Right cardiac atrium (tissue), 5 donors: Measurements from ENCODE around the gene NEGR1. TPM values are rescaled to one million over a fixed set of nuclear protein-coding genes. Genes with fewer than 3 reads are reported as not detected.

Experiments
- ATAC-seq, 2 donors: fragments of 200-7000 bp; cut with Tn5 transposase; one replicate each; pipeline versions ENCODE4 v1.8.0 to v1.9.1; 2020; ENCODE audit warnings: moderate library complexity in 2 of 2, mild to moderate bottlenecking in 1 of 2
- DNase-seq, 3 donors: peaks; one replicate each; pipeline ENCODE4 v3.0.0-alpha.2; 2020
- H3K27ac ChIP-seq: one replicate; pipeline ENCODE4 v1.5.1; 2013; ENCODE audit warnings: mild to moderate bottlenecking, low read length, control low read depth, moderate library complexity
- H3K27me3 ChIP-seq: one replicate; pipeline ENCODE4 v1.6.1; 2013; ENCODE audit not compliant: control insufficient read depth, insufficient read depth
- H3K4me1 ChIP-seq: one replicate; pipeline ENCODE4 v1.6.1; 2013; ENCODE audit warnings: low read length; ENCODE audit not compliant: control insufficient read depth, insufficient read depth
- H3K4me3 ChIP-seq: one replicate; pipeline ENCODE4 v1.5.1; 2013; ENCODE audit warnings: low read length, control low read depth
- H3K9me3 ChIP-seq: one replicate; pipeline ENCODE4 v1.6.1; 2013; ENCODE audit warnings: low read length; ENCODE audit not compliant: control insufficient read depth
- WGBS: extraction: QIAGEN DNeasy Blood & Tissue Kit; methylation state at CpG from one replicate; pipeline ENCODE4 v1.1.7; 2013; 5-methylcytosine and 5-hydroxymethylcytosine counted together
- intact Hi-C, 4 donors: fragments of 100-400 bp; cut with DNase I; formaldehyde crosslinking; loops; one replicate each; pipeline versions ENCODE4 v1.11.0 to v1.14.0; 2022 to 2023
- polyA plus RNA-seq: library from polyadenylated mRNA; stranded (reverse); fragments of 200-250 nt; gene quantifications from one replicate; pipeline ENCODE4 v1.2.3, GENCODE V29; 2013
- total RNA-seq, 4 donors: library from RNA; stranded (reverse); fragmentation: NEBNext Ultra II Directional; extraction: Animal tissue kit (Norgen Biotek cat#: 25700); gene quantifications; one replicate each; pipeline ENCODE4 v1.2.1, GENCODE V29; 2021
- donor health status: healthy with polysubstance abuse.
- donor health status: DM: no; HTN: yes; CAD: no.
- donor health status: DM: no; HTN: no; CAD: no.
- donor health status: DM: no; HTN: yes; CAD: no; lungs with severe emphysema.
- donor health status: DM: yes; HTN: yes; CAD: no.

The NEGR1 gene
- total and polyA plus RNA-seq, 5 donors = 9.1 to 26.1 (median 24.2) TPM

DNA sequence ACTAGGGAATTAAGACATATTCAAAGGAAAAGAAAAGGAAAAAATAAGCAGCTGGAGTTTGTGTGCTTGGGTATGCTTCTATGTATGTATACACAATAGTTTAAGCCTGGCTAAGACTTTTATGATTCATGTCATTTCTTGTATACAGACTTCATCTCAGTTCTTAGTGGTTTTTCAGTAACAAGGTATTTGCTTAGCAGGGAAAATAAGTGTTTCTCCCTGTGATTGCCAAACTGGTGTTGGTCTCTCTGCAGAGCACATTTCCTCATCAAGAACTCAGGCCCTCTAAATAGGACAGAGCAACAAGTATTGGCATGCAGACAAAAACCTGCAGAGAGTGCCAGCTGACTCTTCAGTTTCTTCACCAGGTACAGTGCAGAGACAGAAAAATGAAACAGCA is 717.1 kb downstream of the NEGR1 start:
- ATAC-seq = peak in 1 of 2 donors; percentile 54
- Histone ChIP-seq H3K27ac (no peak overlapping the region), H3K27me3 (no peaks in the 10 kb centered on the region), H3K4me3 (no peak overlapping the region), H3K4me1 (no peaks in the 10 kb centered on the region), H3K9me3 (no peaks in the 10 kb centered on the region)
- peak in 1 of 3 donors; percentile 21 for DNase-seq
- intact Hi-C loops = no loop called here

GRCh38 chr1:71562298-71562697 is 720.0 kb downstream of the NEGR1 start:
- H3K9me3 ChIP-seq = no peaks in the 10 kb centered on the region
- DNase-seq (no peak), ATAC-seq (no peak)
- no peak overlapping the region for H3K4me3 ChIP-seq
- no peaks in the 10 kb centered on the region for H3K27me3 ChIP-seq
- 0% methylated on average over 1 of the region's 1 CpG for WGBS
- no peaks in the 10 kb centered on the region for H3K4me1 ChIP-seq
- no peak overlapping the region for H3K27ac ChIP-seq
- intact Hi-C loops = no loop called here

- ATAC-seq = peak in 1 of 2 donors; percentile 43
- Histone ChIP-seq H3K4me1 (no peaks in the 10 kb centered on the region), H3K27me3 (no peaks in the 10 kb centered on the region), H3K9me3 (no peaks in the 10 kb centered on the region), H3K4me3 (no peak overlapping the region), H3K27ac (no peak overlapping the region)
- intact Hi-C loops = no loop called here
- WGBS = 18% methylated on average over 2 of the region's 2 CpGs
- no peak for DNase-seq
These were observed 720.6 kb downstream of the NEGR1 start for GRCh38 chr1:71561729-71562128.

DNA sequence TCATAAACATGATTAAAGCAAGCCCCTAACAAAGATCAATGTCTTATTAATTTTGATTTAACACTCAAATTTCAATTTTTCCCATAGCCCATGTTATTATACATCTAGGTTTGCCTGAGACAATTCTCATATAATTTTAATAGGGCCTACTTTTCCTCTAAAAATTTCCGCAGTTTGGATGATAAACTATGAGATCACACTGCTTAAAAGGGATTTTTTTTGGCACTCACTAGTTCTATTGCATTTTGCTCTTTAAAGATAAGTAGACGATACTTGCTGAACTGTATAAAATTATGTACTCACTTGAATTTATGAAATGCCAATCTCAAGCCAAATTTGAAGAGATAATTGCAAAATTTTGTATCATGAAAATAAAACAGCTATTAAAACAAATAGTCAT is 721.1 kb downstream of the NEGR1 start:
- H3K27ac ChIP-seq = no peak overlapping the region

DNA sequence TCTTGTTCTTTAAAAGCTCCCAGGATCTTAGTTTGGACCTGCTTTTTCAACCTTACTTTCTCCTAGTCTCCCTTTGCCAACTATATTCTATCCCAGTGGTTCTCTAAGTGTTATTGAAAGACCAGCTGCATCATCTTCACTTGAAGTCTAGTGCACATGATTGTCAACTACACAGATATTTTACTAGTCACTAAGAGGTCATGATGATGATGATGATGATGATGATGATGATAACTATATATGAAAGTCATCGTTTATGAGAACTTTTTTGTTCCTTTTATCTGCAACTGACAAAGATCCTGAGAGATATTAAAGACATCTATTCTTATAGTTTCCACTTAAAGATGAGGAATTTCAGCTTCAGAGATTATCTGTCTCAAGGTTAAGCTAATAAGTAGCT is 722.5 kb downstream of the NEGR1 start:
- WGBS = 80% methylated on average over 1 of the region's 1 CpG
- no peaks in the 10 kb centered on the region for H3K9me3 ChIP-seq
- DNase-seq (no peak), ATAC-seq (no peak)
- H3K4me1 ChIP-seq = no peaks in the 10 kb centered on the region
- H3K27me3 ChIP-seq = no peaks in the 10 kb centered on the region
- H3K27ac ChIP-seq = no peak overlapping the region
- no peak overlapping the region for H3K4me3 ChIP-seq
- intact Hi-C loops = no loop called here

More for the DNA sequence above, 721.1 kb downstream of the NEGR1 start:
- no peaks in the 10 kb centered on the region for H3K4me1 ChIP-seq
- ATAC-seq (no peak), DNase-seq (no peak)
- H3K9me3 ChIP-seq = no peaks in the 10 kb centered on the region
- intact Hi-C loops = no loop called here
- no peak overlapping the region for H3K4me3 ChIP-seq
- 30% methylated on average over 2 of the region's 2 CpGs for WGBS
- no peaks in the 10 kb centered on the region for H3K27me3 ChIP-seq

- no peak overlapping the region for H3K27ac ChIP-seq
- H3K27me3 ChIP-seq = no peaks in the 10 kb centered on the region
- H3K4me1 ChIP-seq = no peaks in the 10 kb centered on the region
- no peak for DNase-seq
- intact Hi-C loops = no loop called here
- H3K9me3 ChIP-seq = no peaks in the 10 kb centered on the region
- 24% methylated on average over 2 of the region's 2 CpGs for WGBS
- peak; percentile 47 to 74 for ATAC-seq
- no peak overlapping the region for H3K4me3 ChIP-seq
These were observed 725.2 kb downstream of the NEGR1 start for GRCh38 chr1:71557138-71557537.

- H3K9me3 ChIP-seq = no peaks in the 10 kb centered on the region
- intact Hi-C loops = no loop called here
These were observed 733.9 kb downstream of the NEGR1 start for GRCh38 chr1:71548398-71548890.

DNA sequence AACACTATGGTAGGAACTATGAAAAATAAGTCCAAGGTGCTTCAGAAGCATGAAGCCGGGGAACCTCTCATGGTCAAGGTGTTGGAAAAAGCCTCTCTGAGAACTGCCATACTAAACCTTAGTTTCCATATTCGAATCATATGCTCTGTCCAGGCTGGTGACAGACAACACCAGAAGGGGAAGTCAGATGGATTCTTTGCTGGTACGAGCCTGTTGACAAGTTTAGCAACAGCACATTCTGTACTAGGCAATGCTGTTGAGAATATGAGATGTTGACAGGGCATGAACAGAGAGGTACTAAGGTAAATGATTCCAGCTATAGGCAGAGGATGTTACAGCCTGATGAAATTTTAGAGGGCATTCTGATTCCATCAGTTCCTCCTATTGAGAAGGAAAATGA is 740.2 kb downstream of the NEGR1 start:
- Histone ChIP-seq H3K4me1 (no peaks in the 10 kb centered on the region), H3K27me3 (no peaks in the 10 kb centered on the region), H3K9me3 (no peaks in the 10 kb centered on the region), H3K4me3 (no peak overlapping the region), H3K27ac (no peak overlapping the region)
- intact Hi-C loops = no loop called here
- 70% methylated on average over 3 of the region's 3 CpGs for WGBS
- DNase-seq (no peak), ATAC-seq (no peak)

More at GRCh38 chr1:71548398-71548890, 733.9 kb downstream of the NEGR1 start:
- Histone ChIP-seq H3K27ac (no peak overlapping the region), H3K27me3 (no peaks in the 10 kb centered on the region), H3K4me3 (no peak overlapping the region), H3K4me1 (no peaks in the 10 kb centered on the region)
- DNase-seq = no peak
- ATAC-seq = no peak
- WGBS = 84% methylated on average over 7 of the region's 7 CpGs

DNA sequence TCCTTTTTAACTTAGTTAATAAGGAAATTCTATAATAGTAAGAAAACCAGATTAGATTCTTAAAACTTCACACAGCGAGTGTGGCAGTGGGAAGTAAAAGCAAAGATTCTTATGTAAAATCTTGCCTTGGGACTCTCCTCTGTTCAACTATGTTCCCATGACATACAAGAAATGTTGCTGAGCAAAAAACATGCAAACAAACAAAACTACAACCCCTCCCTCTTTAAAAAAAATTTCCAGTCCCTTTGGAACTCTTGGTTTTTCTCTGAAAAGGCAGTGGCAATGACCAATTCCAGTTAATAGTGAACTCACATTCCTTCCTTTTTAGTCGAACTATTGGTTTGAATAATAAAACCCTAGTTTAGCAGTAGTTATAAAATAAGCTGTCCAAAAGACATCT is 748.4 kb downstream of the NEGR1 start:
- intact Hi-C loops = no loop called here
- Histone ChIP-seq H3K27ac (no peak overlapping the region), H3K4me1 (no peaks in the 10 kb centered on the region), H3K4me3 (no peak overlapping the region), H3K9me3 (no peaks in the 10 kb centered on the region), H3K27me3 (no peaks in the 10 kb centered on the region)
- 73% methylated on average over 2 of the region's 2 CpGs for WGBS
- DNase-seq = no peak
- no peak for ATAC-seq

GRCh38 chr1:71532343-71532742 is 750.0 kb downstream of the NEGR1 start:
- ATAC-seq = no peak

DNA sequence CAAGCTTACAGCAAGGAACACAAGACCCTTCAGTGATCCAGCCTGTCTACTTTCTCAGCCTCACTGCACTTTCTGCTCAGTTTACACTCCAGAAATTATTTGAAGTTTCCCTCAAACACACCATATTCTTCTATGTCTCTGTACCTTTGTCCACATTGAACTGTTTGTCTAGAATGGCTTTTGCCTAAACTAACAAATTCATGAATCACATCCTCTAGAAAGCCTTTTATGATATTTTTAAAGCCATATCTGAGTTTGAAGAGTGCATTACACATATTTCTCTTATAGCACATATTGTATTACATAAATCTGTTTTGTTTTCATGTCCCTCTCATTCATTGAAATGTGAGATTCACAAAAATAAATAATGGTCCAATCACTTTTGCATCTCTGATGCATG is 755.5 kb downstream of the NEGR1 start:
- intact Hi-C loops = loop anchor here in 3 of 4 donors (5.0 to 10.0 kb wide), 2 partner anchors 330 to 332 kb away; no protein-coding TSS in a partner anchor
- Histone ChIP-seq H3K27ac (no peak overlapping the region), H3K9me3 (no peaks in the 10 kb centered on the region), H3K27me3 (no peaks in the 10 kb centered on the region), H3K4me3 (no peak overlapping the region), H3K4me1 (no peaks in the 10 kb centered on the region)
- DNase-seq (no peak), ATAC-seq (no peak)

More at GRCh38 chr1:71532343-71532742, 750.0 kb downstream of the NEGR1 start:
- intact Hi-C loops = no loop called here
- Histone ChIP-seq H3K27ac (no peak overlapping the region), H3K27me3 (no peaks in the 10 kb centered on the region), H3K4me1 (no peaks in the 10 kb centered on the region), H3K9me3 (no peaks in the 10 kb centered on the region), H3K4me3 (no peak overlapping the region)
- DNase-seq = no peak
- WGBS = 92% methylated on average over 4 of the region's 4 CpGs

GRCh38 chr1:71522721-71523120 is 759.6 kb downstream of the NEGR1 start:
- no peaks in the 10 kb centered on the region for H3K4me1 ChIP-seq
- intact Hi-C loops = loop anchor here in 3 of 4 donors (5.0 to 10.0 kb wide), 2 partner anchors 325 to 328 kb away; no protein-coding TSS in a partner anchor
- H3K9me3 ChIP-seq = no peaks in the 10 kb centered on the region
- ATAC-seq (no peak), DNase-seq (no peak)
- no peaks in the 10 kb centered on the region for H3K27me3 ChIP-seq
- H3K4me3 ChIP-seq = no peak overlapping the region
- whole genome bisulfite sequencing = 78% methylated on average over 3 of the region's 3 CpGs
- H3K27ac ChIP-seq = no peak overlapping the region
